ENCODE measurements around the gene TBCCD1.
"Not testable (repeated sequence)": the region's sequence is repeated elsewhere in the genome, so short reads cannot be mapped to it uniquely, and the experiment has no call there.

TBCCD1 gene

GRCh38 chr3:186594591-186595113 lies 27.5 kb upstream of the TBCCD1 start:
- DNase-seq (ENCODE audit: low read depth): no peak

- DNase-seq (ENCODE audit: low read depth): no peak
Observed at GRCh38 chr3:186593862-186594261, 26.7 kb upstream of the TBCCD1 start.

GRCh38 chr3:186592682-186593081 lies 25.5 kb upstream of the TBCCD1 start:
- no peak for DNase-seq (ENCODE audit: low read depth)

DNA sequence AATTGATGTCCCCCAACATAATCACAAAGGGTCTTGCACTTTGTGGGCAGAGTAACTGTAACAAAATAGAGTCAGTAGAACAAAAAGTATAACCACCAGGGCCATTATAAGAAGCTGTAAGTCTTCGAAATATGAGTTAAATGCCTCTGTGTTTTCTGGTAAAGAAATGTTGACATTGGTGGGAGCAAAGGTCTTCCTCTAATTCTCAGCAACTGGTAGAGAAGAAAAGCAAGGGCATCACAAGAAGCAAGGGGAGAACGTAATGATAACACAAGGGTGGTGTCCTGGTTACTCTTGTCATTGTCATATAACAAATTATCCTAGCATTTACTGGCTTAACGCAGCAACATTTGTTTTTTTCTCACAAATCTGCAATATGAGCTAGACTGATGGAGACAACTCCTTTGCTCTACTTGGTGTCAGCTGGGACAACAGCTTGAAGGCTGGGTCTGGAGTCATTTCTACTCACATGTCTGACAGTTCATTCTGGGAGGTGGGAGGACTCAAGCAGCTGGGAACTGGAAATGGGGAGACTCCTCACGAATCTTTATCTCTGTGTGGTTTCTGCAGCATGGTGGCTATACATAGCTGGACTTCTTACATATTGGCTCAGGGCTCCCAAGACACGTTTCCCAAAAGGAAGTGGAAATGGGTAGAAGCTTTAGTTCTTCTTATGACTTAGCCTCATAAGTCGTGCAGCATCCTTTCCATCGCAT lies 23.6 kb upstream of the TBCCD1 start:
- DNase-seq (ENCODE audit: low read depth): no peak

DNA sequence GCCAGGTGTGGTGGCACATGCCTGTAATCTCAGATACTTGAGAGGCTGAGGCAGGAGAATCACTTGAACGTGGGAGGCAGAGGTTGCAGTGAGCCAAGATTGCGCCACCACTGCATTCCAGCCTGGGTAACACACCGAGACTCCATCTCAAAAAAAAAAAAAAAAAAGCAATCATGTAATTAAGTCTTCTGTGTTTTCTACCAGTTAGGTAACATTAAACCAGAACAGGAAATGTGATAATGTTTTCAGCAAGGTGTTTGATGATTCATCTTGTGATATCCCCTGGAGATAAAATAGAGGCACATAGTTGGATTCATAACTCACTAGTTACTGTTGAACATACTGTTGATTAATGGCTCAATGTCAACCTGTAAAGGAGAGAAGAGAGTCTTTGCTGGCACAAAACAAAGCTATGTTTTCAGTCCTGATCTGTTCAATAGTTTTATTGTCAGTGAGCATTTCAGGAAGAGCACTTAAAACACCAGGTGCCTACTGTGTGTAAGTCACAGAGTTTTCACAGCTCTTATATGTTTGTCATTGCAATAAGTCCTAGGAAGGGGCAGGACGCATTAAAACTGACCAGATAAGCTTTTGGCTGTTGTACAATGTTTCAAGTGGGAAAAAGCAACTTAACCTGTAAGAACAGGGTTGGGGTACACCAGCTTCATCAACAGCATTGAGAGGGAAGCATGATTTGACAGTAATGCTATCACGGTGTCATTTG lies 22.9 kb upstream of the TBCCD1 start:
- no peak for DNase-seq (ENCODE audit: low read depth)

DNA sequence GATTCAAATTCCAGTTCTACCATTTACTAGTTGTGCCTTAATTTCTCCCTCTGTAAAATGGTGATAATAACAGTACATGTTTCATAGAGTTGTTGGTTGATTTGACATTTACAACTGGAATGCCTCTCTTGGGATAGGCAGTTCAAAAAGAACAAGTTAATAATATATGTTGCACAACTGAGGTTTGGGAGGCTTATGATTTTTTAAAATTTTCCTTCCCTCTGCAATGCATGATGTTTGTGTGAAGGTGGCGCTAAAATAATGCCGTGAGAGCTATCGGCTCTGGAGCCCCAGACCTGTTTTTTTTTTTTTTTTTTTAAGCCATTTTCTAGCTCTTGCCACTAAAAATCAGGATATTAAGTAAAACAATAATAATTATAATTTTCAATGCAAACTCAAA lies 22.0 kb upstream of the TBCCD1 start:
- no peak for DNase-seq (ENCODE audit: low read depth)

- DNase-seq (ENCODE audit: low read depth): no peak
Observed at GRCh38 chr3:186588632-186589031, 21.5 kb upstream of the TBCCD1 start.

GRCh38 chr3:186587183-186587582 lies 20.0 kb upstream of the TBCCD1 start:
- DNase-seq (ENCODE audit: low read depth): no peak

GRCh38 chr3:186586245-186586644 lies 19.1 kb upstream of the TBCCD1 start:
- DNase-seq (ENCODE audit: low read depth): not testable (repeated sequence)

DNA sequence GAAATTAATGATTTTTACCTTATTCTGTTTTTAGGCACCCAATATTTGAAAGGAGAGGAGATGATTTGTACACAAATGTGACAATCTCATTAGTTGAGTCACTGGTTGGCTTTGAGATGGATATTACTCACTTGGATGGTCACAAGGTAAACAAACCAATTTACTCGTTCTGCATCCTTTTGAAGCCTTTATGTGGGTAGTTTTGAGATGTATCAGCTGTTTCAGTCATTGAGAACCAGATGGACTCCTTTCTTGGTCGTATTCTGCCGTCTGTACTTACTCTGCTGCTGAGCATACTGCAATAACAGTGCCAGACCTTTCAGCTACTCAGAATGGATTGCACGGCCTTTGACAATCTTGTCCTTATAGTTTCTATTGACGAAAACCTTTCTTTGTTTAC lies 16.7 kb upstream of the TBCCD1 start:
- DNase-seq (ENCODE audit: low read depth): no peak

GRCh38 chr3:186582541-186582940 lies 15.4 kb upstream of the TBCCD1 start:
- no peak for DNase-seq (ENCODE audit: low read depth)

DNA sequence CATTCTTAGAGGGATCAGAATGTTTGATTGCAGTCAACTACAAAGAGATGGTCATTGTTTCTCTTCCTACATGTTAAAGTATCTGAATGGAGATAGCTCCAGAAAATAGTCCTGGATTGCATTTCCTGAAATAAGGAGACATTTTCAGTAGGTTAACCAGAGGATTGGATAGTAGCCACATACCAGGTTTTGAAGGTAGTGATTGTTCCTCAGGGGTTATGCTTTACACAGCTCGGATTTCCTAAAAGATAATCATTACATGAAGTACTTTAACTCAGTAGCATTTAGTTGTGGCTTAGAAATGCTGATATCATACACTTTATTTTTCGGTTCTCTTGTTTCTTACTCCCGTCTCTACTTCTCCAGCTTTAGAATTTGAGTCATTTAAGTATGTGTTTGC lies 13.6 kb upstream of the TBCCD1 start:
- DNase-seq (ENCODE audit: low read depth): no peak

DNA sequence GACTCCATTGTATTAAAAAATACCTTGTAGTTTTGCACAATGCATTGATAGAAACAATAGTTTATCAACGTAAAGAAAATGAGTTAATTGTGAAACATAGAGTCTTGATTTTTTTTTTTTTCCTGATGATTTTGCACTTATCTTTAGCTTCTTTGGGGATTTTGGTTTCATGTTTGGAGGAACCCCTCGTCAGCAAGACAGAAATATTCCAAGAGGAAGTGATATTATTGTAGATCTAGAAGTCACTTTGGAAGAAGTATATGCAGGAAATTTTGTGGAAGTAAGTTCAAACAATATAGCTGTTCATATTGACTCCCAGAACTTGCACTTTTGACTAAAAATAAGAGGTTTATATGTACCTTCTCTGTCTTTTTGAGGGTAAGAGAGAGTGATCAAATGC lies 10.4 kb upstream of the TBCCD1 start:
- no peak for DNase-seq (ENCODE audit: low read depth)

DNA sequence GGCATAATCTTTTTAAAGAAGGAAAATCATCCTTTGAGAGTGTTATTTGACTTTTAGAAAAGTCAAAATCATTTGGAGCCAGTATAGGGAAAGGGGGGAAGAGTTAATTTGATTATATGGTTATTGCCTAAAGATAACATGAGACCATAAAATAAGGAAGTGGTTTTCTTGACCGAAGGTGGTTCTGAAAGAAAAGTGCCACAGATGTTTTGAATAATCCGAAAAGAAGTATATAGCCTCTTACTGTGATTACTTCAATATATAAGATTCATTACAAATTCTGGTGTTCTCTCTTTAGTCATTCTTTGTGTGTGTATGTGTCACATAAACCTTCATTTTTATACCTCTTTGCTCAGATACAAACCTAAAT lies 4.5 kb upstream of the TBCCD1 start:
- no peak for DNase-seq (ENCODE audit: low read depth)

DNA sequence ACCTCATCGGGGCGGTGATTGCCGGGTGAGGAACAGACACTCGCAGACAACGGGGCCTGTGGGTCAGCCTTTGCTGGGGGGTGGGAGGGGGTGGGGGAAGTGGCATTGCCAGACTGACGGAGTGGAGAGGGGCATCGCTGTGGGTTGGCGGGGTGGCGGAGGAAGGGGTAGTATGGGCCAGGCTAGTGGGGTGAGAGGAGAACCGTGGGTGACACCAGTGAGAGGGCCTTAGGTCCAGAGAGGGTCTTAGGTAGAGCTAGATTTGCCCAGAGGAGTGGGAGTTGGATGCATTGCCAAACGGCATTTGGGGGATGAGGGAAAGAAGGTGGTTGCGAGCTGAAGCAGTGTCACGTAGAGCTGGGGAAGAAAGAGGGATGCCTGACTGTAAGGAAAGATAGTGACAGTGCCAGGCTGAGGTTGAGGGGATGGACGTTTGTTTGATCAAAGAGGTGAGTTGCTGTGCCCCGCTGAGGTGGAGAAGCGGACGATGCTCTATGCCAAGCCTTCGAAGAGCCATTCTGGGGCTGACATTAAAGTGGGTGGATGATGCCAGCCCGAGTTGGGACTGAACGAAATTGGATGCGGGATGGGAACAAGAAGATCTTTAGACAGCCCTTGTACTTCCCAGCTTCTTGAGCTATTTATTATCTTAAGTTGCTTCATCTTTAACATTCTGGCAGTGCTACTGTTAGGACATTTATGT lies 4.0 kb upstream of the TBCCD1 start:
- no peak for DNase-seq (ENCODE audit: low read depth)

- DNase-seq (ENCODE audit: low read depth): peak; percentile 97
Observed at GRCh38 chr3:186570096-186570940, 3.2 kb upstream of the TBCCD1 start, which contains the start of gene DNAJB11. Gene DNAJB11, plus strand, starts transcription at chr3:186570720. Its CDS starts 178 bp downstream, at chr3:186570898.

- DNase-seq (ENCODE audit: low read depth): no peak
Observed at GRCh38 chr3:186569779-186570095, 2.6 kb upstream of the TBCCD1 start.

DNA sequence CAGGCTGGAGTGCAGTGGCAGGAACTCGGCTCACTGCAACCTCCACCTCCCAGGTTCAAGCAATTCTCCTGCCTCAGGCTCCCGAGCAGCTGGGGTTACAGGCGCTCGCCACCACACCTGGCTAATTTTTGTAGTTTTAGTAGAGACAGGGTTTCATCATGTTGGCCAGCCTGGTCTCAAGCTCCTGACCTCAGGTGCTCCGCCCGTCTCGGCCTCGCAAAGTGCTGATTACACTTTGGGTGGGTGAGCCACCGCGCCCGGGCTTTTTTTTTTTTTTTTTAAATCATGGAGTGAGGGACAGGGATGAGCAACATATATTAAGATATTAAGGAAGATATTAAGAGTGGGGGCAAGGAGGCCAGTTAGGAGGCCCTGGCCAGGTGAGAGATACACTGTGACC lies 2.2 kb upstream of the TBCCD1 start:
- not testable (repeated sequence) for DNase-seq (ENCODE audit: low read depth)

DNA sequence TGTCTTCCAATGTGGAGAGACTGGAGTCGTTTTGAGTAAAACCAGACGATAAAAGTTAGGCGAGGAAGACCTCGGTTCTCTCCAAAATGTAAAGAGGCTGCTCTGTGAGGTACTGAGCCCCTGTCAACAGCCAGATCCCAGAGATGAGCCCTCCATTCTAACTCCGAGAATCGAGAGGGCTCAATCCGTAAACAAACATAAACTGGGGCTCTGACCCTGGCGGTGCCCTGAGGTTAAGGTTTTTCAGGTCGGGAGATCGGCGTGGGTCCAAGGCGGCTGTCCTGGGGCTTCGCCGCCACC lies 417 bp downstream of the TBCCD1 start:
- DNase-seq (ENCODE audit: low read depth): no peak

- no peak for DNase-seq (ENCODE audit: low read depth)
Observed at GRCh38 chr3:186564586-186564985, 2.6 kb downstream of the TBCCD1 start.

DNA sequence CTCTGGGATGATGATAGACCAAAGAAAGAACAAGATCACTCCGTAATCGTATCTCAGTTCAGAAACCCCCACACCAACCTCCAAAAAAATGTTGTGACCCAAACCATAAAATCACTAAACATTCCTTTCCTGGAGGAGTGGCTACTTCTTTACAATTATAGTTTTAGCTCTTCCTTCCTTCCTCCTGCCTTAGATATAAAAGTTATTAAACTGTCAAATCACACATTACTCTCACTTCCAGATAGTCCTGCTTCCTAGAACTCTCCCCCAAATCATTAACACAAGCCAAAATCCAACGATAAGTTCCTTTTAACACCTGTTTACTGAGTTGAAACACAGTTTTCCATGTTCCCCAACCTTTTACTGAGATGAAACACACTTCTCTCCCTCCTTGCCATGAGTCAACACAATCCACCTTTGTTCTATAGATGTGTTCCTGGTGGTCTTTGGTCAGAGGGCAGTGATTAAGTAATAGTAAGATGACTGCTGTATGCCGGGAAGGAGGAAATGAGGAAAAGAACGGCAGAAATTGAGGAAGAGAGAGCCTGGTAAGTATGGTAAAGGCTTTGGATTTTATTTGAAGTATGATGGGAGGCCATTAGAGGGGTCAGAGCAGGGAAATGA lies 14.6 kb downstream of the TBCCD1 start:
- DNase-seq (ENCODE audit: low read depth): no peak

GRCh38 chr3:186551387-186551786 lies 15.8 kb downstream of the TBCCD1 start:
- DNase-seq (ENCODE audit: low read depth): no peak
